Trophoblast cell (in vitro differentiated cells and primary cell): Measurements from ENCODE around the gene GBE1.

Source experiments
- DNase-seq, 2 donors: peaks; one replicate each; pipeline ENCODE4 v3.0.0-alpha.2; 2016
- H2AFZ ChIP-seq: 2 replicates; pipeline ENCODE4 v1.6.1; 2013; ENCODE audit warnings: low read length, moderate library complexity, mild to moderate bottlenecking; ENCODE audit not compliant: insufficient read depth, poor library complexity
- H2AK5ac ChIP-seq: 2 replicates; pipeline ENCODE4 v1.6.1; 2013; ENCODE audit warnings: mild to moderate bottlenecking, low read length
- H2BK120ac ChIP-seq: 2 replicates; pipeline ENCODE4 v1.6.1; 2013; ENCODE audit warnings: low read length, mild to moderate bottlenecking, moderate library complexity; ENCODE audit not compliant: insufficient read depth, poor library complexity
- H2BK12ac ChIP-seq: 2 replicates; pipeline ENCODE4 v1.6.1; 2013; ENCODE audit warnings: mild to moderate bottlenecking, low read length, moderate library complexity
- H2BK5ac ChIP-seq: 2 replicates; pipeline ENCODE4 v1.6.1; 2013; ENCODE audit warnings: low read length, low read depth, moderate library complexity, mild to moderate bottlenecking; ENCODE audit not compliant: poor library complexity
- H3K14ac ChIP-seq: 2 replicates; pipeline ENCODE4 v1.6.1; 2013; ENCODE audit warnings: mild to moderate bottlenecking, low read length
- H3K18ac ChIP-seq: 2 replicates; pipeline ENCODE4 v1.6.1; 2013; ENCODE audit warnings: mild to moderate bottlenecking, low read length
- H3K23ac ChIP-seq: 2 replicates; pipeline ENCODE4 v1.6.1; 2013; ENCODE audit warnings: low read length
- H3K27ac ChIP-seq: 2 replicates; pipeline ENCODE4 v1.5.1; 2013; ENCODE audit warnings: low read depth, mild to moderate bottlenecking, inconsistent platforms, low read length, moderate library complexity
- H3K27me3 ChIP-seq: 2 replicates; pipeline ENCODE4 v1.6.1; 2013; ENCODE audit warnings: inconsistent platforms, mild to moderate bottlenecking, low read length, moderate library complexity; ENCODE audit not compliant: insufficient read depth
- H3K36me3 ChIP-seq, 2 experiments: 1 replicate in 1 of 2; 2 replicates in 1 of 2; pipeline ENCODE4 v1.6.1; 2013; ENCODE audit warnings: low read length in 2 of 2, mild to moderate bottlenecking in 2 of 2, moderate library complexity in 1 of 2; ENCODE audit not compliant: insufficient read depth in 2 of 2, control insufficient read depth in 1 of 2
- H3K4ac ChIP-seq: 2 replicates; pipeline ENCODE4 v1.6.1; 2013; ENCODE audit warnings: low read depth, mild to moderate bottlenecking, low read length, moderate library complexity
- H3K4me1 ChIP-seq, 2 experiments: 1 replicate in 1 of 2; 2 replicates in 1 of 2; pipeline ENCODE4 v1.6.1; 2013; ENCODE audit warnings: low read length in 2 of 2, mild to moderate bottlenecking in 2 of 2, moderate library complexity in 1 of 2; ENCODE audit not compliant: insufficient read depth in 2 of 2, control insufficient read depth in 1 of 2
- H3K4me2 ChIP-seq: 2 replicates; pipeline ENCODE4 v1.6.1; 2013; ENCODE audit warnings: inconsistent platforms, mild to moderate bottlenecking, low read length, moderate library complexity
- H3K4me3 ChIP-seq: 2 replicates; pipeline ENCODE4 v1.5.1; 2013; ENCODE audit warnings: mild to moderate bottlenecking, low read depth, low read length, inconsistent platforms
- H3K79me1 ChIP-seq: one replicate; pipeline ENCODE4 v1.6.1; 2013; ENCODE audit warnings: low read length
- H3K79me2 ChIP-seq: 2 replicates; pipeline ENCODE4 v1.6.1; 2013; ENCODE audit warnings: low read length, mild to moderate bottlenecking; ENCODE audit not compliant: control insufficient read depth, insufficient read depth, poor library complexity
- H3K9ac ChIP-seq: 2 replicates; pipeline ENCODE4 v1.6.1; 2013; ENCODE audit warnings: mild to moderate bottlenecking, low read length
- H3K9me3 ChIP-seq: 2 replicates; pipeline ENCODE4 v1.6.1; 2013; ENCODE audit warnings: low read depth, mild to moderate bottlenecking, control low read depth, inconsistent platforms, low read length; ENCODE audit not compliant: insufficient read depth
- H4K12ac ChIP-seq: 2 replicates; pipeline ENCODE4 v1.6.1; 2013; ENCODE audit warnings: low read depth, mild to moderate bottlenecking, low read length, moderate library complexity
- H4K8ac ChIP-seq: 2 replicates; pipeline ENCODE4 v1.6.1; 2013; ENCODE audit warnings: low read depth, mild to moderate bottlenecking, low read length, moderate library complexity
- H4K91ac ChIP-seq: one replicate; pipeline ENCODE4 v1.6.1; 2013; ENCODE audit warnings: low read depth, mild to moderate bottlenecking, low read length, moderate library complexity
- WGBS: extraction: QIAGEN DNeasy Blood & Tissue Kit; methylation state at CpG from one replicate; pipeline ENCODE4 v1.1.7; 2013; ENCODE audit warnings: missing lambda C conversion rate; ENCODE audit not compliant: insufficient read length, insufficient coverage; ENCODE audit errors: extremely low coverage; 5-methylcytosine and 5-hydroxymethylcytosine counted together

Gene GBE1

GRCh38 chr3:81443958-81444357 lies 317.5 kb downstream of the GBE1 start:
- Histone ChIP-seq H3K23ac (no peak overlapping the region), H4K91ac (no peak overlapping the region), H3K27me3 (no peaks in the 10 kb centered on the region), H3K4ac (no peak overlapping the region), H3K79me1 (no peaks in the 10 kb centered on the region), H2BK5ac (no peak overlapping the region), H4K12ac (no peak overlapping the region), H3K4me3 (no peak overlapping the region), H3K9ac (no peak overlapping the region), H3K27ac (no peak overlapping the region), H2BK12ac (no peak overlapping the region), H2BK120ac (no peak overlapping the region), H3K9me3 (no peaks in the 10 kb centered on the region), H3K79me2 (no peaks in the 10 kb centered on the region), H3K36me3 (no peaks in the 10 kb centered on the region), H2AK5ac (no peak overlapping the region), H2AFZ (no peak overlapping the region), H3K14ac (no peak overlapping the region), H4K8ac (no peak overlapping the region), H3K4me1 (no peaks in the 10 kb centered on the region), H3K18ac (no peak overlapping the region), H3K4me2 (no peak overlapping the region)
- DNase-seq, result no peak
- WGBS, result no CpG with 5 or more reads among the region's 1 CpG

- H4K91ac ChIP-seq, result no peak overlapping the region
- no peaks in the 10 kb centered on the region for H3K79me1 ChIP-seq
- no peaks in the 10 kb centered on the region for H3K36me3 ChIP-seq
- no peak overlapping the region for H4K12ac ChIP-seq
- H3K4me1 ChIP-seq, result no peaks in the 10 kb centered on the region
- H2BK12ac ChIP-seq, result no peak overlapping the region
- H3K4me2 ChIP-seq, result no peak overlapping the region
- H3K23ac ChIP-seq, result no peak overlapping the region
- no peak overlapping the region for H3K4ac ChIP-seq
- no peak overlapping the region for H2BK5ac ChIP-seq
- H3K4me3 ChIP-seq, result no peak overlapping the region
- no peaks in the 10 kb centered on the region for H3K79me2 ChIP-seq
- WGBS, result no CpG with 5 or more reads among the region's 3 CpGs
- no peak for DNase-seq
- no peak overlapping the region for H2AFZ ChIP-seq
- no peak overlapping the region for H3K14ac ChIP-seq
- no peak overlapping the region for H4K8ac ChIP-seq
- H3K9me3 ChIP-seq, result no peaks in the 10 kb centered on the region
- H3K27ac ChIP-seq, result no peak overlapping the region
- H2AK5ac ChIP-seq, result no peak overlapping the region
- H3K9ac ChIP-seq, result no peak overlapping the region
- H3K18ac ChIP-seq, result no peak overlapping the region
- H2BK120ac ChIP-seq, result no peak overlapping the region
- no peaks in the 10 kb centered on the region for H3K27me3 ChIP-seq
Observed at GRCh38 chr3:81443457-81443782, 318.0 kb downstream of the GBE1 start.

- Histone ChIP-seq H3K27me3 (no peaks in the 10 kb centered on the region), H3K4ac (no peak overlapping the region), H3K79me2 (no peaks in the 10 kb centered on the region), H3K23ac (no peak overlapping the region), H4K12ac (no peak overlapping the region), H3K14ac (no peak overlapping the region), H3K18ac (no peak overlapping the region), H3K79me1 (no peaks in the 10 kb centered on the region), H4K8ac (no peak overlapping the region), H3K9ac (no peak overlapping the region), H3K27ac (no peak overlapping the region), H3K4me1 (no peaks in the 10 kb centered on the region), H2BK120ac (no peak overlapping the region), H3K9me3 (no peaks in the 10 kb centered on the region), H4K91ac (no peak overlapping the region), H2BK12ac (no peak overlapping the region), H3K4me3 (no peak overlapping the region), H2AFZ (no peak overlapping the region), H3K36me3 (no peaks in the 10 kb centered on the region), H3K4me2 (no peak overlapping the region), H2BK5ac (no peak overlapping the region), H2AK5ac (no peak overlapping the region)
- no CpG with 5 or more reads among the region's 9 CpGs for WGBS
- no peak for DNase-seq
Observed at GRCh38 chr3:81442758-81443456, 318.5 kb downstream of the GBE1 start.

- Histone ChIP-seq H3K27me3 (no peaks in the 10 kb centered on the region), H3K18ac (no peak overlapping the region), H2BK5ac (no peak overlapping the region), H4K12ac (no peak overlapping the region), H3K9me3 (no peaks in the 10 kb centered on the region), H3K79me1 (no peaks in the 10 kb centered on the region), H2BK120ac (no peak overlapping the region), H3K4me2 (no peak overlapping the region), H3K23ac (no peak overlapping the region), H3K4me3 (no peak overlapping the region), H4K91ac (no peak overlapping the region), H3K14ac (no peak overlapping the region), H2AFZ (no peak overlapping the region), H3K4me1 (peaks cover 0 to 3% of the 10 kb centered on the region in 2 experiments), H3K4ac (no peak overlapping the region), H3K36me3 (no peaks in the 10 kb centered on the region), H2AK5ac (no peak overlapping the region), H4K8ac (no peak overlapping the region), H2BK12ac (no peak overlapping the region), H3K27ac (no peak overlapping the region), H3K9ac (no peak overlapping the region), H3K79me2 (no peaks in the 10 kb centered on the region)
- WGBS, result no CpG with 5 or more reads among the region's 3 CpGs
- DNase-seq, result no peak
Observed at GRCh38 chr3:81440661-81441060, 320.8 kb downstream of the GBE1 start.
